A549 (cell line): Measurements from ENCODE around the gene JAGN1. TPM values are rescaled to one million over a fixed set of nuclear protein-coding genes. Genes with fewer than 3 reads are reported as not detected.

Experiments
- ATAC-seq, 2 experiments: fragments of 200-7000 bp in 1 of 2; fragments of >200 bp in 1 of 2; cut with Nextera tagmentation in 1 of 2; cut with Tn5 transposase in 1 of 2; 3 replicates each; pipeline versions ENCODE4 v1.8.0 to v1.9.1; 2018 to 2020; ENCODE audit warnings: mild to moderate bottlenecking in 1 of 2, moderate library complexity in 1 of 2
- CTCF ChIA-PET: fragments of 300-600 bp; sonication (Branson Sonifier 250); formaldehyde crosslinking; extraction: SDS; loops from one replicate; lab custom pipeline; 2021; ENCODE audit warnings: antibody characterized with exemption, inconsistent platforms; lab: Yijun Ruan, JAX
- POLR2A ChIA-PET: fragments of 350-600 bp; formaldehyde crosslinking; extraction: SDS; loops from one replicate; lab custom pipeline; 2021; ENCODE audit warnings: antibody characterized with exemption, inconsistent platforms; lab: Yijun Ruan, JAX
- DNase-seq, 2 experiments: peaks; one replicate each; pipeline versions ENCODE4 v3.0.0 to v3.0.0-alpha.2; 2011 to 2016; ENCODE audit warnings: low read depth in 1 of 2, low spot score in 1 of 2
- FAIRE-seq: peaks from 2 replicates; lab custom pipeline; 2011; peaks lifted over from hg19 to GRCh38; lab: Jason Lieb, UNC
- H3K27ac ChIP-seq, 2 experiments: fragments of >200 bp; sonication (Bioruptor Twin); formaldehyde crosslinking; 3 replicates each; pipeline ENCODE4 v1.5.1; 2016 to 2017
- H3K4me1 ChIP-seq: fragments of >200 bp; sonication (Bioruptor Twin); formaldehyde crosslinking; 3 replicates; pipeline ENCODE4 v1.6.1; 2016
- H3K4me2 ChIP-seq: fragments of >200 bp; sonication (Bioruptor Twin); formaldehyde crosslinking; 3 replicates; pipeline ENCODE4 v1.6.1; 2016
- H3K4me3 ChIP-seq: fragments of >200 bp; sonication (Bioruptor Twin); formaldehyde crosslinking; 3 replicates; pipeline ENCODE4 v1.5.1; 2016
- H3K9me3 ChIP-seq: fragments of >200 bp; sonication (Bioruptor Twin); formaldehyde crosslinking; 3 replicates; pipeline ENCODE4 v1.6.1; 2016
- CBX2 ChIP-seq: fragments of 200-600 bp; sonication (generic); IDR thresholded peaks from 2 replicates; pipeline ENCODE4 v1.6.1; 2016; ENCODE audit warnings: low read depth, mild to moderate bottlenecking, borderline replicate concordance
- CBX8 ChIP-seq: fragments of 200-600 bp; sonication (generic); IDR thresholded peaks from 2 replicates; pipeline ENCODE4 v1.6.1; 2016
- CEBPB ChIP-seq, 2 experiments: fragments of >200 bp in 1 of 2; sonication (Bioruptor Twin) in 1 of 2; formaldehyde crosslinking in 1 of 2; IDR thresholded peaks; 2 replicates each; pipeline ENCODE4 v1.6.1; 2012 to 2016
- CHD2 ChIP-seq: fragments of 150-350 bp; IDR thresholded peaks from 2 replicates; pipeline ENCODE4 v1.6.1; 2014; ENCODE audit warnings: low read length; ENCODE audit not compliant: partially characterized antibody
- CHD4 ChIP-seq: fragments of 200-600 bp; sonication (generic); IDR thresholded peaks from 2 replicates; pipeline ENCODE4 v1.6.1; 2016; ENCODE audit warnings: antibody characterized with exemption, mild to moderate bottlenecking, borderline replicate concordance
- EHMT2 ChIP-seq: fragments of 200-600 bp; sonication (generic); IDR thresholded peaks from 2 replicates; pipeline ENCODE4 v1.6.1; 2016; ENCODE audit warnings: antibody characterized with exemption, low read depth, mild to moderate bottlenecking, moderate library complexity
- ESRRA ChIP-seq: fragments of 150-350 bp; IDR thresholded peaks from 2 replicates; pipeline ENCODE4 v1.6.1; 2014; ENCODE audit warnings: mild to moderate bottlenecking, low read length, borderline replicate concordance
- FOSL2 ChIP-seq, 2 experiments: fragments of 450-650 bp in 1 of 2; fragments of >200 bp in 1 of 2; sonication (Bioruptor Twin) in 1 of 2; formaldehyde crosslinking; IDR thresholded peaks; 2 replicates each; pipeline versions ENCODE4 v1.5.0 to v1.6.1; 2016 to 2020; ENCODE audit warnings: mild to moderate bottlenecking in 1 of 2, moderate library complexity in 1 of 2
- HEYL ChIP-seq: fragments of 250-450 bp; sonication (Bioruptor Pico); IDR thresholded peaks from 2 replicates; pipeline ENCODE4 v1.8.0; 2021; ENCODE audit warnings: mild to moderate bottlenecking, moderate library complexity
- HOXB13 ChIP-seq: fragments of 250-450 bp; sonication (Bioruptor Pico); IDR thresholded peaks from 2 replicates; pipeline ENCODE4 v1.5.0; 2020; ENCODE audit warnings: low read depth, mild to moderate bottlenecking, moderate library complexity
- KDM1A ChIP-seq: fragments of 200-600 bp; sonication (generic); IDR thresholded peaks from 2 replicates; pipeline ENCODE4 v1.6.1; 2016; ENCODE audit warnings: low read depth, mild to moderate bottlenecking
- NPAS2 ChIP-seq: fragments of 250-450 bp; sonication (Bioruptor Pico); IDR thresholded peaks from 2 replicates; pipeline ENCODE4 v1.8.0; 2022; ENCODE audit warnings: mild to moderate bottlenecking, moderate library complexity, borderline replicate concordance
- PHF8 ChIP-seq: fragments of 200-600 bp; sonication (generic); IDR thresholded peaks from 2 replicates; pipeline ENCODE4 v1.6.1; 2016; ENCODE audit warnings: low read depth, mild to moderate bottlenecking, antibody characterized with exemption, moderate library complexity, borderline replicate concordance
- RCOR1 ChIP-seq: fragments of 150-350 bp; IDR thresholded peaks from 2 replicates; pipeline ENCODE4 v1.6.1; 2014; ENCODE audit warnings: antibody characterized with exemption, low read length, low read depth
- RNF2 ChIP-seq: fragments of 200-600 bp; sonication (generic); IDR thresholded peaks from 2 replicates; pipeline ENCODE4 v1.6.1; 2016; ENCODE audit warnings: low read depth, mild to moderate bottlenecking, antibody characterized with exemption, moderate library complexity, borderline replicate concordance
- SMC3 ChIP-seq: fragments of >200 bp; sonication (Bioruptor Twin); formaldehyde crosslinking; IDR thresholded peaks from 3 replicates; pipeline ENCODE4 v1.6.1; 2018; ENCODE audit warnings: inconsistent platforms
- SREBF2 ChIP-seq: fragments of 450-650 bp; IDR thresholded peaks from 2 replicates; pipeline ENCODE4 v1.6.1; 2014; ENCODE audit warnings: mild to moderate bottlenecking, moderate library complexity
- TFCP2L1 ChIP-seq: fragments of 250-450 bp; sonication (Bioruptor Pico); IDR thresholded peaks from 2 replicates; pipeline ENCODE4 v1.5.0; 2021; ENCODE audit warnings: mild to moderate bottlenecking
- WGBS: methylation state at CpG from one replicate; pipeline ENCODE4 v1.1.6; 2017; ENCODE audit errors: missing lambda C conversion rate; 5-methylcytosine and 5-hydroxymethylcytosine counted together
- polyA plus RNA-seq, 4 experiments: library from polyadenylated mRNA; depleted of rRNA in 3 of 4; stranded (reverse); fragments of >200 nt; fragmentation: RNase III in 1 of 4; extraction: RNeasy Plus Mini Kit Qiagen cat#74134 plus additional on column Dnase treatment in 1 of 4; gene quantifications; 2 replicates in 3 of 4; 3 replicates in 1 of 4; pipeline ENCODE4 v1.2.3, GENCODE V29; 2011 to 2017
- TF ChIP-seq, protein P1 (sequence below): IDR thresholded peaks from 2 replicates; pipeline ENCODE4 v1.6.1; 2012
- TF ChIP-seq, protein P2 (sequence below): IDR thresholded peaks from 2 replicates; pipeline ENCODE4 v1.6.1; 2012
- TF ChIP-seq, protein P3 (sequence below): fragments of 150-350 bp; IDR thresholded peaks from 2 replicates; pipeline ENCODE4 v1.6.1; 2014; ENCODE audit warnings: low read depth, mild to moderate bottlenecking, low read length
- TF ChIP-seq, protein P4 (sequence below): fragments of 250-450 bp; sonication (Bioruptor Pico); IDR thresholded peaks from 2 replicates; pipeline ENCODE4 v1.5.0; 2020; ENCODE audit warnings: low read depth, mild to moderate bottlenecking, moderate library complexity

The JAGN1 gene
- polyA plus RNA-seq, 2 of the 4 experiments (the other 2 are of a cell fraction) = 48.6 to 63.2 TPM

DNA sequence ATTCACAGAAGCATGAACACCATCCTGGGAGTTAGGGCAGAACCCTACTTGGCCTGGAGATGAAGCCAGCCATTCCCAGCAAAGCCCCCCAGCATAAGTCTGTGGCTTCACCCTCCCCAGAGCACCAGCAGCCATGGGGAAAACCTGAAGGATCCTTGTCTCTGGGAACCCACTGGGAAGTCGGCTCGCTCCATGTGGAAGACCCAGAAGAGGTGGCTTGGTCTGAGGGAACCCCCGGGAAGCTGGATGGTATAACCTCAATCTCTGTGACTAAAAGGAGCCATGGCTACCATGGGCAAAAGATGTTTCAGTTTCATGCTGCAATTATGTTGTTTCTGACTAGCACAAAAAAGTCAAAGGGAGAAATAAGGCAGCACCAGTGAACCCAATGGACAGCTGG lies 34.8 kb upstream of the JAGN1 start:
- DNase-seq = no peak
- FAIRE-seq = no peak
- ChIA-PET POLR2A (no interaction called here), CTCF (interaction anchor here (1.5 to 3.2 kb wide), 2 partner anchors 29 to 91 kb away, joined by 3 to 19 read pairs; no protein-coding TSS in a partner anchor)
- 88% methylated on average over 3 of the region's 3 CpGs for WGBS
- Histone ChIP-seq H3K27ac (no peak overlapping the region), H3K4me3 (no peak overlapping the region), H3K9me3 (no peaks in the 10 kb centered on the region), H3K4me1 (no peaks in the 10 kb centered on the region), H3K4me2 (no peak overlapping the region)
- ATAC-seq = no peak
- no peak for TF ChIP-seq NPAS2
- TF ChIP-seq, protein P1, sequence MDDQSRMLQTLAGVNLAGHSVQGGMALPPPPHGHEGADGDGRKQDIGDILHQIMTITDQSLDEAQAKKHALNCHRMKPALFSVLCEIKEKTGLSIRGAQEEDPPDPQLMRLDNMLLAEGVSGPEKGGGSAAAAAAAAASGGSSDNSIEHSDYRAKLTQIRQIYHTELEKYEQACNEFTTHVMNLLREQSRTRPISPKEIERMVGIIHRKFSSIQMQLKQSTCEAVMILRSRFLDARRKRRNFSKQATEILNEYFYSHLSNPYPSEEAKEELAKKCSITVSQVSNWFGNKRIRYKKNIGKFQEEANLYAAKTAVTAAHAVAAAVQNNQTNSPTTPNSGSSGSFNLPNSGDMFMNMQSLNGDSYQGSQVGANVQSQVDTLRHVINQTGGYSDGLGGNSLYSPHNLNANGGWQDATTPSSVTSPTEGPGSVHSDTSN = no peak
- no peak for TF ChIP-seq RNF2
- TF ChIP-seq RCOR1 = no peak
- TF ChIP-seq CHD4 = no peak
- no peak for TF ChIP-seq CHD2
- TF ChIP-seq, protein P2, sequence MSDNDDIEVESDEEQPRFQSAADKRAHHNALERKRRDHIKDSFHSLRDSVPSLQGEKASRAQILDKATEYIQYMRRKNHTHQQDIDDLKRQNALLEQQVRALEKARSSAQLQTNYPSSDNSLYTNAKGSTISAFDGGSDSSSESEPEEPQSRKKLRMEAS = no peak
- TF ChIP-seq FOSL2 (IDR thresholded peaks at IDR 0.05) = no peak
- TF ChIP-seq FOSL2 (CRISPR knock-in tag; IDR thresholded peaks at IDR 0.05) = no peak
- TF ChIP-seq HOXB13 (CRISPR knock-in tag) = no peak
- TF ChIP-seq HEYL (CRISPR knock-in tag) = no peak
- TF ChIP-seq, protein P3, sequence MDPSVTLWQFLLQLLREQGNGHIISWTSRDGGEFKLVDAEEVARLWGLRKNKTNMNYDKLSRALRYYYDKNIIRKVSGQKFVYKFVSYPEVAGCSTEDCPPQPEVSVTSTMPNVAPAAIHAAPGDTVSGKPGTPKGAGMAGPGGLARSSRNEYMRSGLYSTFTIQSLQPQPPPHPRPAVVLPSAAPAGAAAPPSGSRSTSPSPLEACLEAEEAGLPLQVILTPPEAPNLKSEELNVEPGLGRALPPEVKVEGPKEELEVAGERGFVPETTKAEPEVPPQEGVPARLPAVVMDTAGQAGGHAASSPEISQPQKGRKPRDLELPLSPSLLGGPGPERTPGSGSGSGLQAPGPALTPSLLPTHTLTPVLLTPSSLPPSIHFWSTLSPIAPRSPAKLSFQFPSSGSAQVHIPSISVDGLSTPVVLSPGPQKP = no peak
- TF ChIP-seq TFCP2L1 (CRISPR knock-in tag) = no peak
- no peak for TF ChIP-seq KDM1A

DNA sequence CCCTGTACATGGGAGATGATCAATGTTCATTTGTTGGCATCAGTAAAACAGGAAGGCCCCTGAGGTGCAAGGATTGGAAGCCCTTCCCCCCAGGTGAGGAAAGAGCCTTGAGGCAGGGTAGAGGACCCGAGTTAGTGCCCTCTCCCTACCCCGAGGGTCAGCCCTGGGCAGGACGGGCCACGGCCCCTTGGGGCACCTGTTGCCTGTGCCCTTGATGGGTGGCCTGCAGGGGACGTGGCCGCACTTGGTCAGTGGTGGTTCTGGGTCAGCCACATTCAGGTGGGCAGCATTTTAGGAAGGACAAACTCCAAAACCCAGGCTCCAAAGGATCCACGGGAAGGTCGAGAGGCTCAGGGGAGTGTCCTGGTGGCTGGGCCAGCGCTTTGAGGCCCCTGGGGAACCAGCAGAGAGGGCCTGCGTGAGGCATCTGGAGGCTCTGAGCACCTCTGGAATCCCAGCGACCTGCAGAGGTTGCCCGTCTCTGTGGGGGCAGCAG lies 30.8 kb upstream of the JAGN1 start:
- WGBS = 72% methylated on average over 5 of the region's 12 CpGs
- Histone ChIP-seq H3K27ac (no peak overlapping the region), H3K4me3 (no peak overlapping the region), H3K9me3 (no peaks in the 10 kb centered on the region), H3K4me1 (peaks cover 18% of the 10 kb centered on the region), H3K4me2 (no peak overlapping the region)
- no peak for DNase-seq
- ChIA-PET CTCF (interaction anchor here (0.9 to 1.4 kb wide), 3 partner anchors 25 to 90 kb away, joined by 3 to 4 read pairs (median 4); partner anchors contain the start of gene CRELD1), POLR2A (no interaction called here)
- FAIRE-seq = no peak
- ATAC-seq = no peak
- TF ChIP-seq PHF8 (no peak), CBX8 (no peak), SMC3 (no peak), TFCP2L1 (CRISPR knock-in tag) (no peak), EHMT2 (no peak), ESRRA (no peak), CBX2 (no peak), SREBF2 (no peak), CEBPB (IDR thresholded peaks at IDR 0.05) (no peak), FOSL2 (IDR thresholded peaks at IDR 0.05) (no peak), FOSL2 (CRISPR knock-in tag; IDR thresholded peaks at IDR 0.05) (no peak), CHD4 (no peak)
- TF ChIP-seq, protein P4, sequence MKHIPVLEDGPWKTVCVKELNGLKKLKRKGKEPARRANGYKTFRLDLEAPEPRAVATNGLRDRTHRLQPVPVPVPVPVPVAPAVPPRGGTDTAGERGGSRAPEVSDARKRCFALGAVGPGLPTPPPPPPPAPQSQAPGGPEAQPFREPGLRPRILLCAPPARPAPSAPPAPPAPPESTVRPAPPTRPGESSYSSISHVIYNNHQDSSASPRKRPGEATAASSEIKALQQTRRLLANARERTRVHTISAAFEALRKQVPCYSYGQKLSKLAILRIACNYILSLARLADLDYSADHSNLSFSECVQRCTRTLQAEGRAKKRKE = no peak
- TF ChIP-seq, protein P3 = no peak
